ENCODE measurements around the gene CASK. TPM values are rescaled to one million over a fixed set of nuclear protein-coding genes. Genes with fewer than 3 reads are reported as not detected.

CASK gene
- total and polyA plus RNA-seq, 9 of the 15 experiments (the other 6 are each of a cell fraction or from before 2014, with no cell fraction given): 1.3 to 7.4 (median 5.2) TPM

Small RNA genes within 50 kb of the gene (small RNA-seq; reads per million reads assigned to genes)
- gene AL353691.2 (not detected), gene RN7SL144P (not detected), gene RNU6-1321P (not detected), gene RNU6-202P (not detected)

Other genes with a start within 250 kb of the CASK start
- gene GPR34, start 234.6 kb downstream of the CASK start, total RNA-seq (2014; rRNA removed): not detected in 2 replicates
- not detected in 2 replicates for gene GPR34, start 234.6 kb downstream of the CASK start, total RNA-seq (2014; rRNA removed; fragmentation: Illumina TruSeq; extraction: Trizol)
- not detected in 2 replicates for gene GPR34, start 234.6 kb downstream of the CASK start, total RNA-seq (2015; rRNA removed; fragmentation: Illumina TruSeq; extraction: Trizol)
- gene GPR34, start 234.6 kb downstream of the CASK start, total RNA-seq (2021): not detected in 2 replicates
- gene GPR34, start 234.6 kb downstream of the CASK start, polyA plus RNA-seq (2011; rRNA removed): not detected in 2 replicates
- not detected in 2 replicates for gene GPR34, start 234.6 kb downstream of the CASK start, polyA plus RNA-seq (2014; fragmentation: Illumina TruSeq; extraction: Trizol)
- not detected for gene GPR34, start 234.6 kb downstream of the CASK start, polyA plus RNA-seq (2014; fragmentation: Nextera tagmentation; extraction: Ambion mirVana)
- 0.13 TPM in 1 of 2 replicates, not detected in the other for gene GPR34, start 234.6 kb downstream of the CASK start, polyA plus RNA-seq (2014; rRNA removed)
- gene GPR82, start 199.4 kb downstream of the CASK start, total RNA-seq (2014; rRNA removed): not detected in 2 replicates
- gene GPR82, start 199.4 kb downstream of the CASK start, total RNA-seq (2014; rRNA removed; fragmentation: Illumina TruSeq; extraction: Trizol): not detected in 2 replicates
- not detected in 2 replicates for gene GPR82, start 199.4 kb downstream of the CASK start, total RNA-seq (2015; rRNA removed; fragmentation: Illumina TruSeq; extraction: Trizol)
- gene GPR82, start 199.4 kb downstream of the CASK start, total RNA-seq (2021): not detected in 2 replicates
- gene GPR82, start 199.4 kb downstream of the CASK start, polyA plus RNA-seq (2011; rRNA removed): not detected in 2 replicates
- not detected in 2 replicates for gene GPR82, start 199.4 kb downstream of the CASK start, polyA plus RNA-seq (2014; fragmentation: Illumina TruSeq; extraction: Trizol)
- not detected for gene GPR82, start 199.4 kb downstream of the CASK start, polyA plus RNA-seq (2014; fragmentation: Nextera tagmentation; extraction: Ambion mirVana)
- not detected in 2 replicates for gene GPR82, start 199.4 kb downstream of the CASK start, polyA plus RNA-seq (2014; rRNA removed)